ENCODE results near the gene WBP1L.

Gene WBP1L

GRCh38 chr10:102804382-102805055 is 60.8 kb downstream of the WBP1L start:
- DNase-seq (ENCODE audit: low read depth) = peak; percentile 10
- H3K4me3 ChIP-seq (ENCODE audit: control insufficient read depth, low read depth, low read length) = no peak overlapping the region
- TF ChIP-seq CTCF (conservative IDR thresholded peaks at IDR 0.05; ENCODE audit: control insufficient read depth, insufficient read depth, low read depth, low read length) = no peak

- DNase-seq (ENCODE audit: low read depth) = no peak
- H3K4me3 ChIP-seq (ENCODE audit: control insufficient read depth, low read depth, low read length) = no peak overlapping the region
- no peak for TF ChIP-seq CTCF (conservative IDR thresholded peaks at IDR 0.05; ENCODE audit: control insufficient read depth, insufficient read depth, low read depth, low read length)
These were observed 64.6 kb downstream of the WBP1L start for GRCh38 chr10:102808380-102808779.

GRCh38 chr10:102811346-102811745 is 67.6 kb downstream of the WBP1L start:
- no peak for TF ChIP-seq CTCF (conservative IDR thresholded peaks at IDR 0.05; ENCODE audit: control insufficient read depth, insufficient read depth, low read depth, low read length)
- no peak for DNase-seq (ENCODE audit: low read depth)
- no peak overlapping the region for H3K4me3 ChIP-seq (ENCODE audit: control insufficient read depth, low read depth, low read length)

GRCh38 chr10:102812231-102812876 is 68.6 kb downstream of the WBP1L start:
- no peak overlapping the region for H3K4me3 ChIP-seq (ENCODE audit: control insufficient read depth, low read depth, low read length)
- DNase-seq (ENCODE audit: low read depth) = no peak
- TF ChIP-seq CTCF (conservative IDR thresholded peaks at IDR 0.05; ENCODE audit: control insufficient read depth, insufficient read depth, low read depth, low read length) = no peak

- TF ChIP-seq CTCF (conservative IDR thresholded peaks at IDR 0.05; ENCODE audit: control insufficient read depth, insufficient read depth, low read depth, low read length) = no peak
- H3K4me3 ChIP-seq (ENCODE audit: control insufficient read depth, low read depth, low read length) = no peak overlapping the region
- no peak for DNase-seq (ENCODE audit: low read depth)
These were observed 69.3 kb downstream of the WBP1L start for GRCh38 chr10:102813017-102813541.

GRCh38 chr10:102813734-102814452 is 70.1 kb downstream of the WBP1L start:
- no peak for TF ChIP-seq CTCF (conservative IDR thresholded peaks at IDR 0.05; ENCODE audit: control insufficient read depth, insufficient read depth, low read depth, low read length)
- no peak overlapping the region for H3K4me3 ChIP-seq (ENCODE audit: control insufficient read depth, low read depth, low read length)
- DNase-seq (ENCODE audit: low read depth) = peak; percentile 31
